NT2/D1 (cell line): ENCODE results near the gene SLC36A1.

Experiments used
- SUZ12 ChIP-seq: IDR thresholded peaks from 2 replicates; pipeline ENCODE4 v1.6.1; 2011; ENCODE audit not compliant: insufficient read length, insufficient read depth; ENCODE audit errors: extremely low read depth
- YY1 ChIP-seq: IDR thresholded peaks from 2 replicates; pipeline ENCODE4 v1.6.1; 2011; ENCODE audit not compliant: insufficient read length, insufficient read depth

GRCh38 chr5:151483176-151483575 is 35.8 kb downstream of the SLC36A1 start:
- no peak for TF ChIP-seq YY1
- TF ChIP-seq SUZ12, result no peak
